IMR-90 (cell line): ENCODE results near the gene TMEM97. TPM values are rescaled to one million over a fixed set of nuclear protein-coding genes. Genes with fewer than 3 reads are reported as not detected.

ENCODE experiments used
- ATAC-seq: fragments of 200-7000 bp; cut with Tn5 transposase; 2 replicates; pipeline ENCODE4 v1.9.1; 2020; ENCODE audit warnings: low read depth, mild to moderate bottlenecking, moderate library complexity
- BruUV-seq: library from RNA; stranded (reverse); fragments of 400-500 nt; replicated peaks from 2 replicates; lab custom pipeline; 2021; lab: Mats Ljungman, UMichigan
- CTCF ChIA-PET: fragments of 300-600 bp; formaldehyde crosslinking; extraction: SDS; loops from one replicate; lab custom pipeline; 2021; ENCODE audit warnings: antibody characterized with exemption; lab: Yijun Ruan, JAX
- POLR2A ChIA-PET: fragments of 300-600 bp; sonication (Branson Sonifier 250); formaldehyde crosslinking; loops from one replicate; lab custom pipeline; 2022; ENCODE audit warnings: antibody characterized with exemption; ENCODE audit not compliant: unreplicated experiment; lab: Charles Lee
- DNase-seq: peaks from one replicate; pipeline ENCODE4 v3.0.0; 2013
- H2AFZ ChIP-seq: replicated peaks from 2 replicates; pipeline ENCODE3; 2013; ENCODE audit warnings: low read length, mild to moderate bottlenecking; ENCODE audit not compliant: poor library complexity
- H2AK5ac ChIP-seq: 2 replicates; pipeline ENCODE4 v1.6.1; 2013; ENCODE audit warnings: low read depth, low read length, inconsistent platforms
- H2AK9ac ChIP-seq: replicated peaks from 2 replicates; pipeline ENCODE3; 2013; ENCODE audit warnings: mild to moderate bottlenecking, low read depth, low read length, moderate library complexity; ENCODE audit not compliant: poor library complexity
- H2BK120ac ChIP-seq: 2 replicates; pipeline ENCODE4 v1.6.1; 2013; ENCODE audit warnings: low read depth, low read length, inconsistent platforms
- H2BK15ac ChIP-seq: 3 replicates; pipeline ENCODE4 v1.6.1; 2013; ENCODE audit warnings: low read depth, low read length, inconsistent platforms
- H2BK20ac ChIP-seq: 2 replicates; pipeline ENCODE4 v1.6.1; 2013; ENCODE audit warnings: low read depth, mild to moderate bottlenecking, inconsistent platforms, low read length, moderate library complexity
- H2BK5ac ChIP-seq: 2 replicates; pipeline ENCODE4 v1.6.1; 2013; ENCODE audit warnings: mild to moderate bottlenecking, low read depth, low read length, inconsistent platforms; ENCODE audit not compliant: poor library complexity, severe bottlenecking
- H3K14ac ChIP-seq: replicated peaks from 2 replicates; pipeline ENCODE4 v1.6.1; 2013; ENCODE audit warnings: low read depth, low read length, inconsistent platforms
- H3K18ac ChIP-seq: 2 replicates; pipeline ENCODE4 v1.6.1; 2013; ENCODE audit warnings: low read depth, low read length, control low read depth
- H3K23ac ChIP-seq: 2 replicates; pipeline ENCODE4 v1.6.1; 2013; ENCODE audit warnings: low read depth, low read length, inconsistent platforms
- H3K27ac ChIP-seq: 2 replicates; pipeline ENCODE4 v1.5.1; 2013; ENCODE audit warnings: mild to moderate bottlenecking, control low read depth, low read length; ENCODE audit not compliant: insufficient read depth
- H3K27me3 ChIP-seq: 2 replicates; pipeline ENCODE4 v1.6.1; 2013; ENCODE audit warnings: low read length; ENCODE audit not compliant: control insufficient read depth, insufficient read depth
- H3K36me3 ChIP-seq: 2 replicates; pipeline ENCODE4 v1.6.1; 2013; ENCODE audit warnings: low read length, mixed read lengths; ENCODE audit not compliant: control insufficient read depth, insufficient read depth
- H3K4ac ChIP-seq: 2 replicates; pipeline ENCODE4 v1.6.1; 2013; ENCODE audit warnings: low read depth, low read length, inconsistent platforms
- H3K4me1 ChIP-seq: 2 replicates; pipeline ENCODE4 v1.6.1; 2013; ENCODE audit warnings: low read length, mixed read lengths; ENCODE audit not compliant: control insufficient read depth, insufficient read depth
- H3K4me2 ChIP-seq: 2 replicates; pipeline ENCODE4 v1.6.1; 2013; ENCODE audit warnings: low read depth, mild to moderate bottlenecking, control low read depth, low read length, moderate library complexity
- H3K4me3 ChIP-seq: 2 replicates; pipeline ENCODE4 v1.5.1; 2013; ENCODE audit warnings: low read depth, mild to moderate bottlenecking, control low read depth, low read length, moderate library complexity; ENCODE audit not compliant: insufficient read depth
- H3K56ac ChIP-seq: 2 replicates; pipeline ENCODE4 v1.6.1; 2013; ENCODE audit warnings: low read length, inconsistent platforms; ENCODE audit not compliant: insufficient read depth; ENCODE audit errors: extremely low read depth
- H3K79me1 ChIP-seq, 2 experiments: 2 replicates each; pipeline ENCODE4 v1.6.1; 2013; ENCODE audit warnings: low read length in 2 of 2, inconsistent platforms in 1 of 2, low read depth in 1 of 2
- H3K9ac ChIP-seq: 2 replicates; pipeline ENCODE4 v1.6.1; 2013; ENCODE audit warnings: low read depth, low read length, control low read depth
- H3K9me1 ChIP-seq: 2 replicates; pipeline ENCODE4 v1.6.1; 2013; ENCODE audit warnings: low read length, inconsistent platforms; ENCODE audit not compliant: insufficient read depth
- H3K9me3 ChIP-seq: 2 replicates; pipeline ENCODE4 v1.6.1; 2013; ENCODE audit warnings: low read length; ENCODE audit not compliant: control insufficient read depth, insufficient read depth
- H4K20me1 ChIP-seq: 2 replicates; pipeline ENCODE4 v1.6.1; 2013; ENCODE audit warnings: low read length, inconsistent platforms; ENCODE audit not compliant: insufficient read depth
- H4K5ac ChIP-seq: 2 replicates; pipeline ENCODE4 v1.6.1; 2013; ENCODE audit warnings: mild to moderate bottlenecking, low read depth, low read length, control low read depth
- H4K8ac ChIP-seq, 2 experiments: 2 replicates each; pipeline ENCODE4 v1.6.1; 2013; ENCODE audit warnings: low read depth in 2 of 2, low read length in 2 of 2, control low read depth in 1 of 2, inconsistent platforms in 1 of 2
- H4K91ac ChIP-seq: 2 replicates; pipeline ENCODE4 v1.6.1; 2013; ENCODE audit warnings: low read depth, low read length, inconsistent platforms; ENCODE audit not compliant: insufficient read depth
- BHLHE40 ChIP-seq: fragments of 150-350 bp; IDR thresholded peaks from 2 replicates; pipeline ENCODE4 v1.6.1; 2016; ENCODE audit warnings: mild to moderate bottlenecking, low read depth, low read length
- CEBPB ChIP-seq: IDR thresholded peaks from 2 replicates; pipeline ENCODE4 v1.6.1; 2012; ENCODE audit warnings: low read depth, low read length, improper control_type of control experiment
- CHD1 ChIP-seq: IDR thresholded peaks from 2 replicates; pipeline ENCODE4 v1.6.1; 2012; ENCODE audit warnings: low read depth, low read length, improper control_type of control experiment
- FOS ChIP-seq: fragments of 150-350 bp; IDR thresholded peaks from 2 replicates; pipeline ENCODE4 v1.6.1; 2016; ENCODE audit warnings: low read depth, low read length
- MAFK ChIP-seq: IDR thresholded peaks from 2 replicates; pipeline ENCODE4 v1.6.1; 2012; ENCODE audit warnings: low read depth, low read length, improper control_type of control experiment
- MAZ ChIP-seq: IDR thresholded peaks from 2 replicates; pipeline ENCODE4 v1.6.1; 2012; ENCODE audit warnings: low read depth, mild to moderate bottlenecking, low read length, improper control_type of control experiment, moderate library complexity, borderline replicate concordance
- MXI1 ChIP-seq: IDR thresholded peaks from 2 replicates; pipeline ENCODE4 v1.6.1; 2012; ENCODE audit warnings: low read depth, mild to moderate bottlenecking, low read length, moderate library complexity, borderline replicate concordance
- NFE2L2 ChIP-seq: fragments of 150-350 bp; IDR thresholded peaks from 2 replicates; pipeline ENCODE4 v1.6.1; 2016; ENCODE audit warnings: low read depth, mild to moderate bottlenecking, low read length
- POLR2A ChIP-seq: IDR thresholded peaks from 2 replicates; pipeline ENCODE4 v1.6.1; 2012; ENCODE audit warnings: mild to moderate bottlenecking, low read depth, low read length
- RAD21 ChIP-seq: IDR thresholded peaks from 2 replicates; pipeline ENCODE4 v1.6.1; 2012; ENCODE audit warnings: low read length, improper control_type of control experiment
- RCOR1 ChIP-seq: IDR thresholded peaks from 2 replicates; pipeline ENCODE4 v1.6.1; 2012; ENCODE audit warnings: mild to moderate bottlenecking, low read length, improper control_type of control experiment; ENCODE audit not compliant: insufficient replicate concordance
- SMC3 ChIP-seq: fragments of 150-350 bp; IDR thresholded peaks from 2 replicates; pipeline ENCODE4 v1.6.1; 2016; ENCODE audit warnings: low read depth, mild to moderate bottlenecking, antibody characterized with exemption, low read length, moderate library complexity
- WGBS, 2 experiments: methylation state at CpG; one replicate each; pipeline versions ENCODE4 v1.1.5 to v1.1.7; 2013; ENCODE audit warnings: missing lambda C conversion rate in 2 of 2; ENCODE audit not compliant: insufficient read length in 1 of 2; ENCODE audit errors: extremely low coverage in 2 of 2; 5-methylcytosine and 5-hydroxymethylcytosine counted together
- dilution Hi-C: fragments of 300-500 bp; cut with HindIII; formaldehyde crosslinking; loops from one replicate; pipeline ENCODE4 v1.14.3; 2018; ENCODE audit warnings: low sequenced_read_pairs; ENCODE audit not compliant: unreplicated experiment
- in situ Hi-C: fragments of 300-500 bp; cut with MboI; formaldehyde crosslinking; loops from 3 replicates; pipeline ENCODE4 v1.14.3; 2019; ENCODE audit warnings: low sequenced_read_pairs, inconsistent platforms, mixed read lengths
- intact Hi-C: fragments of 100-400 bp; cut with micrococcal nuclease; formaldehyde crosslinking; loops from 2 replicates; pipeline ENCODE4 v1.10.0; 2022
- polyA plus RNA-seq, 3 experiments: library from polyadenylated mRNA; depleted of rRNA; stranded (reverse); fragments of >200 nt; gene quantifications; 2 replicates each; pipeline ENCODE4 v1.2.3, GENCODE V29; 2012; ENCODE audit warnings: low replicate concordance in 1 of 3
- total RNA-seq: library from RNA; depleted of rRNA; stranded (reverse); fragments of >200 nt; gene quantifications from 2 replicates; pipeline ENCODE4 v1.2.3, GENCODE V29; 2012
- TF ChIP-seq, protein P1 (sequence below): fragments of 150-350 bp; IDR thresholded peaks from 2 replicates; pipeline ENCODE4 v1.6.1; 2017; ENCODE audit warnings: mild to moderate bottlenecking, antibody characterized with exemption, low read length, low read depth
- TF ChIP-seq, protein P2 (sequence below): conservative IDR thresholded peaks from 2 replicates; pipeline ENCODE4 v1.5.1; 2012; ENCODE audit warnings: mild to moderate bottlenecking, low read depth, low read length, improper control_type of control experiment
- TF ChIP-seq, protein P3 (sequence below): fragments of 150-350 bp; IDR thresholded peaks from 2 replicates; pipeline ENCODE4 v1.6.1; 2016; ENCODE audit warnings: low read depth, mild to moderate bottlenecking, low read length, moderate library complexity, borderline replicate concordance

TMEM97 gene
- total and polyA plus RNA-seq, 2 of the 4 experiments (the other 2 are of a cell fraction), result 12.3 to 21.3 TPM

DNA sequence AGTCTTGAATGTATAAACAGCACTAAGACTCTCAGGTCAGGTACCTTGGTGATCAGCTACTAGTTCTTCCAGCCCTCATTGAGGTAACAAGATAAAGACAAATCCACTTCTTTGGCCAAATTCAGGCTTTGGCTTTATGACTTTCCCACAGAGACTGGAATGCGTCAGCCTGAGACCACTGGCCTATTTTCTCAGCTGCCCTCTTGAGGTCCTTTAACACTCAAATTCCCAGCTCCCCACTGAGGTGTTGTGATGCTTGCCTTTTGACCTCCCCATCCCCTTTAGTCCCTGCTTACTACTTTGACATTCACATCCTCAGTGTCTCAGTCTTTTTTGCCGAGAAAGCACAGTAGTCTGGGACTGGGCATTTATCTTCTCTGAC is 27.2 kb downstream of the TMEM97 start:
- no CpG with 5 or more reads among the region's 2 CpGs for WGBS, 2 experiments
- peak overlapping the region; percentile 27; the same call in 1 of the 2 replicates for H3K9ac ChIP-seq
- H2BK120ac ChIP-seq, result 0 out of 2 replicates have a peak overlapping the region, but pooled peaks have one; percentile 5
- no peak for DNase-seq
- 0 out of 2 replicates have a peak overlapping the region, but pooled peaks have one; percentile 19 for H3K14ac ChIP-seq
- BruUV-seq, result no TSS peak
- in situ Hi-C loops (loop anchor here (25.0 kb wide), 1 partner anchor 809 kb away; no protein-coding TSS in a partner anchor), dilution Hi-C loops (no loop called here), intact Hi-C loops (loop anchor here (2.0 kb wide), 1 partner anchor 541 kb away; no protein-coding TSS in a partner anchor)
- H4K20me1 ChIP-seq, result peaks cover 13% of the 10 kb centered on the region
- H3K9me1 ChIP-seq, result peaks cover 12% of the 10 kb centered on the region; the same call in 1 of the 2 replicates
- peak overlapping the region; percentile 66 for H3K23ac ChIP-seq
- peaks cover 20 to 63% of the 10 kb centered on the region in 2 experiments for H3K79me1 ChIP-seq
- no peak overlapping the region for H2AFZ ChIP-seq
- ChIA-PET POLR2A (interaction anchor here (1.6 to 2.8 kb wide), 2 partner anchors 11 to 12 kb away, joined by 8 to 9 read pairs; partner anchors contain the start of genes IFT20, POLDIP2 and TNFAIP1), CTCF (interaction anchor here (0.6 to 1.7 kb wide), 2 partner anchors 305 to 453 kb away, joined by 4 to 5 read pairs; partner anchors contain the start of gene LYRM9)
- no peak overlapping the region for H2AK9ac ChIP-seq
- no peak overlapping the region for H3K4me3 ChIP-seq
- H3K4me1 ChIP-seq, result peaks cover 16% of the 10 kb centered on the region
- no peak overlapping the region; the same call in 1 of the 2 replicates for H2AK5ac ChIP-seq
- H3K18ac ChIP-seq, result peak overlapping the region; percentile 39
- peaks cover 82% of the 10 kb centered on the region for H3K36me3 ChIP-seq
- H3K56ac ChIP-seq, result no peak overlapping the region
- no peaks in the 10 kb centered on the region for H3K9me3 ChIP-seq
- no peak overlapping the region; the same call in 2 of the 3 replicates for H2BK15ac ChIP-seq
- peak overlapping the region; percentile 43; the same call in 1 of the 2 replicates for H4K91ac ChIP-seq
- H2BK20ac ChIP-seq, result no peak overlapping the region
- peak overlapping the region; percentile 79 for H2BK5ac ChIP-seq
- peak overlapping the region in 1 of 2 experiments; percentile 46; a peak in 2 of 4 replicates for H4K8ac ChIP-seq
- H3K4me2 ChIP-seq, result no peak overlapping the region
- no peak for ATAC-seq
- no peaks in the 10 kb centered on the region for H3K27me3 ChIP-seq
- peak overlapping the region; percentile 72 for H3K4ac ChIP-seq
- H3K27ac ChIP-seq, result peak overlapping the region; percentile 54
- H4K5ac ChIP-seq, result peak overlapping the region; percentile 35; the same call in 1 of the 2 replicates
- TF ChIP-seq NFE2L2 (no peak), MAFK (no peak), MXI1 (no peak), FOS (no peak), SMC3 (no peak), POLR2A (no peak), CHD1 (no peak), BHLHE40 (no peak), MAZ (no peak), RCOR1 (no peak), CEBPB (no peak), RAD21 (no peak)
- TF ChIP-seq, protein P1, sequence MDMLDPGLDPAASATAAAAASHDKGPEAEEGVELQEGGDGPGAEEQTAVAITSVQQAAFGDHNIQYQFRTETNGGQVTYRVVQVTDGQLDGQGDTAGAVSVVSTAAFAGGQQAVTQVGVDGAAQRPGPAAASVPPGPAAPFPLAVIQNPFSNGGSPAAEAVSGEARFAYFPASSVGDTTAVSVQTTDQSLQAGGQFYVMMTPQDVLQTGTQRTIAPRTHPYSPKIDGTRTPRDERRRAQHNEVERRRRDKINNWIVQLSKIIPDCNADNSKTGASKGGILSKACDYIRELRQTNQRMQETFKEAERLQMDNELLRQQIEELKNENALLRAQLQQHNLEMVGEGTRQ, result no peak
- TF ChIP-seq, protein P2, sequence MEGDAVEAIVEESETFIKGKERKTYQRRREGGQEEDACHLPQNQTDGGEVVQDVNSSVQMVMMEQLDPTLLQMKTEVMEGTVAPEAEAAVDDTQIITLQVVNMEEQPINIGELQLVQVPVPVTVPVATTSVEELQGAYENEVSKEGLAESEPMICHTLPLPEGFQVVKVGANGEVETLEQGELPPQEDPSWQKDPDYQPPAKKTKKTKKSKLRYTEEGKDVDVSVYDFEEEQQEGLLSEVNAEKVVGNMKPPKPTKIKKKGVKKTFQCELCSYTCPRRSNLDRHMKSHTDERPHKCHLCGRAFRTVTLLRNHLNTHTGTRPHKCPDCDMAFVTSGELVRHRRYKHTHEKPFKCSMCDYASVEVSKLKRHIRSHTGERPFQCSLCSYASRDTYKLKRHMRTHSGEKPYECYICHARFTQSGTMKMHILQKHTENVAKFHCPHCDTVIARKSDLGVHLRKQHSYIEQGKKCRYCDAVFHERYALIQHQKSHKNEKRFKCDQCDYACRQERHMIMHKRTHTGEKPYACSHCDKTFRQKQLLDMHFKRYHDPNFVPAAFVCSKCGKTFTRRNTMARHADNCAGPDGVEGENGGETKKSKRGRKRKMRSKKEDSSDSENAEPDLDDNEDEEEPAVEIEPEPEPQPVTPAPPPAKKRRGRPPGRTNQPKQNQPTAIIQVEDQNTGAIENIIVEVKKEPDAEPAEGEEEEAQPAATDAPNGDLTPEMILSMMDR, result no peak
- TF ChIP-seq, protein P3, sequence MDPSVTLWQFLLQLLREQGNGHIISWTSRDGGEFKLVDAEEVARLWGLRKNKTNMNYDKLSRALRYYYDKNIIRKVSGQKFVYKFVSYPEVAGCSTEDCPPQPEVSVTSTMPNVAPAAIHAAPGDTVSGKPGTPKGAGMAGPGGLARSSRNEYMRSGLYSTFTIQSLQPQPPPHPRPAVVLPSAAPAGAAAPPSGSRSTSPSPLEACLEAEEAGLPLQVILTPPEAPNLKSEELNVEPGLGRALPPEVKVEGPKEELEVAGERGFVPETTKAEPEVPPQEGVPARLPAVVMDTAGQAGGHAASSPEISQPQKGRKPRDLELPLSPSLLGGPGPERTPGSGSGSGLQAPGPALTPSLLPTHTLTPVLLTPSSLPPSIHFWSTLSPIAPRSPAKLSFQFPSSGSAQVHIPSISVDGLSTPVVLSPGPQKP, result no peak
